GM18861 (cell line): ENCODE results near the gene TRPC4.

ENCODE experiments used
- ATAC-seq: cut with Tn5 transposase; IDR thresholded peaks from one replicate; pipeline ENCODE4 v1.9.1; 2021; ENCODE audit not compliant: unreplicated experiment

TRPC4 gene

DNA sequence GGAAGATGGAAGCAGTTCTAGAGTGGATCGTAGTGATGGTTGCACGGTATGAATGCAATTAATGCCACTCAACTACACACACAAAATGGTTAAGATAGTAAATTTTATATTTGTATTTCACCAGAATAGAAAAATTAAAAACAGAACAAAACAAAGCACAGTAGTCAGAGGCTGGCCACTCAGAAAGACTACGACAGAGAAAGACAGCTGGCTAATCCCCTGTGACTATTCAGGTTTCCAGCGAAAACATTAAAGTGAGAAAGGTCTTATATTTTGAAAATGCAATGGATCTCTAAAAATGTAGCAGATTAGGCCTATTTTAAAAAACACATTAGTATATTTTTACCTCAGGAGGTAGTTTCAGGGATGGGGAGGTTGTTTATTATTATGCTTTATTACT lies 139.7 kb downstream of the TRPC4 start:
- no peak for ATAC-seq

- ATAC-seq: no peak
Observed at GRCh38 chr13:37716420-37717195, 153.0 kb downstream of the TRPC4 start.

DNA sequence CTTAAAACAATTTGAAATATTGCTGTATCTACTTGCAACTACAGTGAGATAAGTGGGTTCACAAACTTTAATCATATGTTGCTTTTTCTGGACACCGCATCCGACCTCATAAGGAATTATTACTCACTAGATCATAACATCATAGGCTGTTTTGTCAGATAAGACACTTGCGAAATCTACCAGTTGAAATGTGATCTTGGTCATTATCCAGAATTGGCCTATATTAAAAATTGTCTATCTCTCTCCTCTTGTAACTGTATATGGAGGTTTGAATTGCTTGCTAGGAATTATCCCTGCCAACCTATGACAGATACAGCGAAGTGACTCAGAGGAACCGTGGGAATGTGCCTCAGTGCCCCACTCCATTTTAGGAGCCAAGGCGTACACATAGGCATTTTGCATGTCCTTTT lies 154.0 kb downstream of the TRPC4 start:
- ATAC-seq: no peak

GRCh38 chr13:37709318-37709717 lies 160.3 kb downstream of the TRPC4 start:
- no peak for ATAC-seq

DNA sequence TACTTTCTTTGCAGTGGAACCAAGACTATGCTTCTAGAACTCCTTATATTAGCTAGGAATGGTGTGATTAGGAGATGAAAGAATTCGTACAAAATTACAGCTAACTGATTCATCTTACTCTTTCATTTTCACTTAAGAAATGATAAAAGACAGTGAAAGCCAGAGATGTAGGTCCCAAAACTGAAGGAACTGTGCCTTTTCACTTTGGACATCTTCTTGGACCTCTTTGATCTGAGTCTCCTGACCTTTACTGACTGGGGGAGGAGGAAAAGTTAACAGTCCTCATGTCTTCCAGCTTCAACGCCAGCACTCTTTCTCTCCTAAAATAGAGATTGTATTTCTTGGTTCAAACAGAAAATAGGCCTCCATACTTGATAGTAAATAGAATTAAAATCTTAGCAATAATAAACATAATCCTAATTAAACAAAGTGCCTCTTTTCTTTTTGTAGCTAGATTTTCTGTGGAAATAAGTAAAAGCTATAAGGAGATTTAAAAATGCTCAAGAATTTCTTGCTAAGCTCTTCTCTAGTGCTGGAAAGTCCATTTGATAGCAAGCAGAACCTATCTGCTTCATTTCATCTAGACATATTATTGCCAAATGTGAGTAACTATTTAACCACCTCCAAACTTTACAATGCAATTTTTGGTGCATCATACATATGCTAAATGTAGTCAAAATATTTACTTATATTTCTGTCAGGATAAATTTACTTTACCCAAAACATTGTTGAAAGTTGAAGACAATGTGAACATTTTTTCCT lies 161.7 kb downstream of the TRPC4 start:
- ATAC-seq: no peak

DNA sequence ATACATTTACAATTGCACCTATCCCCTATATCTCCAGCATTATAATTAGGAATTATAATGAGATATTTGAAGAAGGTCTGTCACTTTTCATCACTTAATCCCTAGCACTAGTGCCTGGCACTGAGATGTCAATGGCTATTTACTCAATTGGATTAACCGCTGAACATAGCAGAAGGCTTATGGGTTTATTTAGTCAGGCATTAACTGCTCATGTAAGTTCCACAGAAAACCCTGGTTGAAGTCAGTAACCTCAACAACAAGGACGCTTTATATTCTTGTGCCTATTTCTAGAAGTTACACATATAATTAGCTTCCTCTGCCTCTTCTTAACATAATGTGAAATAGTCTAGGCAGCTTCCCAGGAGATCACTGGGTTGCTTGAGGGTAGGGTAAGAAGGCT lies 163.5 kb downstream of the TRPC4 start:
- no peak for ATAC-seq

- no peak for ATAC-seq
Observed at GRCh38 chr13:37701972-37702371, 167.6 kb downstream of the TRPC4 start.

DNA sequence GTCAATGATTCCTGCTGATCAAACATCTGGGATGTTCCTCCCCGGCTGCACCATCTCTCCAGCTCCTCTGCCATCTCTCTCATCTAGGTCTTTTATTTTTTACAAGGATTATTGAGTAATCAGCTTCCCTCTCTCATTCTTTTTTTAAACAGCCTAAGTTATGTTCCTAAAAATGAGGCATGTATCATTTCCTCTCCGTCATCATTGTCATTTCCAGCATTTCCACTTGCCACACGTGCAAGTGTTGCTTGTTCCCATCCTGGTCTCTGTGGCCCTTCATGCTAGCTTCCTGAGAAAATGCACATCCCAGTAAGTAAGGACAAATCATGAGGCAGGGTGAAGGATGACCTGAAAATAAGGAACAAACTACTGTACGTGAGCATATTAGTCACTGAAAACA lies 168.3 kb downstream of the TRPC4 start:
- ATAC-seq: no peak

DNA sequence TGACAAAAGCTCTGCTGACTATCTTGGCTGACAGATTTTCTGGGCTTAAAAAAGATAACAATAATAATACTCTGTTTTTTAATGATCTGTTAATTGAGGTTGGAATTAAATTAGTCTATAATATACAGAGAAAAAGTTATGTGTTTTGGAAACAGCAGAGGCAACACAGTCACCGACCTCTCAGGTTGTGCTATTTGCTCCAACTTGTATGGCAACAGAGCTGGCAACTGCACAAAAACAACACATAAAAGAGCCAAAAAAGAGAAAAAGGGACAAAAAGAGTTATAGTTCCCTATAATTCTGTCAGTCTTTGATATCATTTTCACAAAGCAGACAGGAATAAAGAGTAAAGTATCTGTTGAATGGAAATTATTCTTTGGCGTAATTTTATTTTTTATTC lies 168.7 kb downstream of the TRPC4 start:
- ATAC-seq: no peak

DNA sequence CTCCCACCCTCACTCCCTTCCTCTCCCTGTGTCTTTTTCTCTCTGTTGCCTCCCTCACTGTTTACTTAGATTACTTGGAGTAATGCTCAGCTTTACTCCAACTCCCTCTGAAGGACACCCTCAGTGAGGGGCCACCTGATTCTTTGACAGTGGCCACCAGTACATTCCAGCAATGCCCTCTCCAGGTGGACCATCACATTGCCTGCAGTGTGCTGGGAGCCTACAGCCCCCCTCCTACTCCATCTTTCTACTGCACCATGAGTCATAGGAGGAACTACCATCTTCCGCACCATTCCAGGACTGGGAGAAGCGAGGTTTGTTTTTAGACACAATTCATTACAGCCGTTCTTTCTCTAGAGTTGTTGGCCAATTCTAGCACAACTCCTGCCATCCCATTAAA lies 174.4 kb downstream of the TRPC4 start:
- no peak for ATAC-seq

DNA sequence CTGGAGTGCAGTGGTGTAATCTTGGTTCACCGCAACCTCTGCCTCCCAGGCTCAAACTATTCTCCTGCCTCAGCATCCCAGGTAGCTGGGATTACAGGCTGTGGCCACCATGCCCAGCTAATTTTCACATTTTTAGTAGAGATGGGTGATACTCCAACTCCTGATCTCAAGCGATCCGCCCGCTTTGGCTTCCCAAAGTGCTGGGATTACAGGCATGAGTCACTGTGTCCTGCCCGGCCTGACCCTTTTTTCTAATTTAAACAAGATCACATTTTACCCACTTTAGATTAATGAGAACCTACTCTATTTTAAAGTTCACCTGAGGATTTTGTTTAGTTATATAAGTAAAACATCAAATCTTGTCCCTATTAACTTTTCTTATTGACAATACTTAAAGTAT lies 179.2 kb downstream of the TRPC4 start:
- no peak for ATAC-seq

DNA sequence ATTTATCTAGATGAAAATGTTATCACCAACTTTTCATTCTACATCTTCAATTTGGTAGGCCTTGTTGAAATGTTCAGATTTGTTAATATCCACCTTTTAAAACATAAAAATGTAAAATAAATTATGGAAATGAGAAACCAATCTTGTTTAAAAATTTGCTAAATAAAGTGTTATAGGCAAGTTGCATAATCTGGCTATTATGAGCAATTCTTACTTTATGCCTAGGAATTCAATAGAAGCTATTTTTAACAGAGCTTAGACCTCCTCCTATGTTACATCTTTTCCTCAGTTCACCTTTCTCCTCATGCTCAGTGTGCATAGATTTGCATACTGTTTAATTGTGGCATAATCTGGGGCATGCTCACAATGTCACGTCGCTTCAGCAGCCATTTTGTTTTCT lies 183.1 kb downstream of the TRPC4 start:
- no peak for ATAC-seq

DNA sequence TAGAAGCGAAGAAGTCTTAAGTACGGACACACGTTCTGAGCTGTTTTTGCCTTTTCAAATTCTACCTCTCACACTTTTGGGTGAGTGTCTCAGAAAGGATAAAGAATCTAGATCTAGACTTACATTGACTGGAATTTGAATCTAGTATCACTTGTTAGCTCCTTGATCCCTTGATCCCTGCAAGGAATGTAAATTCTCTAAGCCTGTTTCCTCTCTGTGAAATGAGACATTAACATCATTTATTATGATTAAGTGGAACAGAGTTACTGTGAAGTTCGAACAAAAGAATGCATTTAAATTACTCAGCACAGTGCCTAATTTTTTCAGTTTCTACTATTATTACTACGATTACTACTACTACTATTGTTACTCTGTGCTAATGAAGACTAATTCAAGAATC lies 184.4 kb downstream of the TRPC4 start:
- no peak for ATAC-seq

GRCh38 chr13:37682496-37682895 lies 187.1 kb downstream of the TRPC4 start:
- no peak for ATAC-seq

DNA sequence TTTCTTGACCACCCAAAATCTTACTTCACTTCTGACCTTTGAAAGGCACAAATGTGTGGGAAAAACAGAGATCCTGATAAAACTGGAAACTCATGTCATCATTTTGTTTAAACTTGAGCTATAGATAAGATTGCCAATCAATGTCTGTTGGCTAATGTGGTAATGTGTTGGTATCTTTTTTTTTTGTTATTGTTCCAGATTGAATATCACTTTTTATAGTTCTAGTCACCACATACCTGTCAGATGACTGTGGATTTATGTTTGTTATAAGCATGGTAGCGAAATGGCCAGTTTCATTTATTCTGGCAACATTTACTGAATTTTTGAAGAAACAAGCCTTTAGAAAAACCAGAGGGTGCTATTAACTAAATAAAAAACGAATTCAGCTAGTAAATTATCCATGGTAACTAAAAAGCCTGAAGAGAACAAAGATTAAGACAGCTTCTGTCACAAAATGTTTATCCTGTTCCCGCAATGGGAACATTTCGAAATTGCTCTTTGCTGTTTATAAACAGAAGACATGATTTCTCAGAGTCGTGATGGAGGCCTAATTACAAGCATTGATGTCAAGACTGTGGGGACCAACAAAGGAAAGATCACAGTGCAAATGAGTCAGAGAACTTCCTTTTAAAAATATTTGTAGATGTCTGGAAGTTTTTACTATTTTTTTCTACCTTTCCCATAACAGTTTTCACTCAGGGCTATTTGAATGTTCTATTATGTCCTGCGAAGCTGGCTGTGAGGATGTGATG lies 188.1 kb downstream of the TRPC4 start:
- no peak for ATAC-seq

GRCh38 chr13:37680137-37680536 lies 189.4 kb downstream of the TRPC4 start:
- no peak for ATAC-seq

- ATAC-seq: no peak
Observed at GRCh38 chr13:37679043-37679442, 190.5 kb downstream of the TRPC4 start.

DNA sequence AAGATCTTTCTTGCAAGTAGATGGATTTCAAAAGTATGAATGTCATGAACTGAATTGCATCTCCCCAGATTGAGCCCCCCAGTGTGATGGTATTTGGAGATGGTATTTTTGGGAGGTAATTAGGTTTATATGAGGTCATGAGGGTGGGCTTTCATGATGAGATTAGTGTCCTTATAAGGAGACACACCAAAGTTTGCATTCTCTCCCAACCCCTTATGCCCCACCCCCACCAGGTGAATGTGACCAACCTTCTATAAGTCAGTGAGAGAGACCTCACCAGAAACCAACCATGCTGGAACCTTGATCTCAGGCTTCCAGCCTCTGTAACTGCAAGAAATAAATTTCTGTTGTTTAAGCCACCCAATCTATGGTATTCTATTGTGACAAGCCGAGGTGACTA lies 199.7 kb downstream of the TRPC4 start:
- no peak for ATAC-seq

GRCh38 chr13:37667702-37668101 lies 201.9 kb downstream of the TRPC4 start:
- ATAC-seq: no peak

DNA sequence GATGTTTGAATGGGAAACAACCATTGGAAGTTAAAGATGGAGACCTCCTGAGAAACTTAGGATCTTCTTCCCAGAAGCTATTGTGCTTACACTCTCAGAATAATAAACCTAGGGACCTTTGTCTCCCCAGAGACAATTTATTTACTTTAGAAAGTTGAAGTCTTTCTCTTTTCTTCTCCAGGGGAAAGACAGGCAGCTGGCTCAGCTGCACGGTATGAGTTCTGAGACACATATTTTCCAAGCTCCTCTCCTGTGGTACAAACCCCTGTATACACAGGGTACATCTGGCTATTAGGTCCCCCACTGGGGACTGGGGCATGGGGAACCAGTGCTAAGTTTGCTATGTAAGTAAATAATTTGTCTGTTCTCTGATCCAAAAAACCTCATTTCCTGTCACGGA lies 203.5 kb downstream of the TRPC4 start:
- ATAC-seq: no peak

- no peak for ATAC-seq
Observed at GRCh38 chr13:37665420-37665819, 204.2 kb downstream of the TRPC4 start.

GRCh38 chr13:37663724-37664123 lies 205.8 kb downstream of the TRPC4 start:
- no peak for ATAC-seq
